Measurements from ENCODE around the gene PAX6. TPM values are rescaled to one million over a fixed set of nuclear protein-coding genes. Genes with fewer than 3 reads are reported as not detected.

PAX6 gene
- total and polyA plus RNA-seq, 7 donors: 0.34 to 0.46 TPM; not detected in 5

- no peak for DNase-seq
- intact Hi-C loops (cut with DNase I): no loop called here
- peaks cover 0 to 27% (median 23%) of the 10 kb centered on the region in 4 donors for H3K4me1 ChIP-seq
- TF ChIP-seq EP300 (IDR thresholded peaks at IDR 0.05) (no peak), CTCF (IDR thresholded peaks at IDR 0.05) (no peak), POLR2AphosphoS5 (IDR thresholded peaks at IDR 0.05) (no peak), POLR2A (IDR thresholded peaks at IDR 0.05) (no peak)
- peaks cover 69 to 100% (median 94%) of the 10 kb centered on the region in 3 donors for H3K27me3 ChIP-seq
- H3K4me3 ChIP-seq: no peak overlapping the region
- 4 to 7% methylated on average over 37 of the region's 37 CpGs for WGBS, 2 donors
- H3K36me3 ChIP-seq: no peaks in the 10 kb centered on the region
- no peak overlapping the region for H3K27ac ChIP-seq
- H3K9me3 ChIP-seq: no peaks in the 10 kb centered on the region
These were observed 14.8 kb upstream of the PAX6 start for GRCh38 chr11:31825838-31826484.

DNA sequence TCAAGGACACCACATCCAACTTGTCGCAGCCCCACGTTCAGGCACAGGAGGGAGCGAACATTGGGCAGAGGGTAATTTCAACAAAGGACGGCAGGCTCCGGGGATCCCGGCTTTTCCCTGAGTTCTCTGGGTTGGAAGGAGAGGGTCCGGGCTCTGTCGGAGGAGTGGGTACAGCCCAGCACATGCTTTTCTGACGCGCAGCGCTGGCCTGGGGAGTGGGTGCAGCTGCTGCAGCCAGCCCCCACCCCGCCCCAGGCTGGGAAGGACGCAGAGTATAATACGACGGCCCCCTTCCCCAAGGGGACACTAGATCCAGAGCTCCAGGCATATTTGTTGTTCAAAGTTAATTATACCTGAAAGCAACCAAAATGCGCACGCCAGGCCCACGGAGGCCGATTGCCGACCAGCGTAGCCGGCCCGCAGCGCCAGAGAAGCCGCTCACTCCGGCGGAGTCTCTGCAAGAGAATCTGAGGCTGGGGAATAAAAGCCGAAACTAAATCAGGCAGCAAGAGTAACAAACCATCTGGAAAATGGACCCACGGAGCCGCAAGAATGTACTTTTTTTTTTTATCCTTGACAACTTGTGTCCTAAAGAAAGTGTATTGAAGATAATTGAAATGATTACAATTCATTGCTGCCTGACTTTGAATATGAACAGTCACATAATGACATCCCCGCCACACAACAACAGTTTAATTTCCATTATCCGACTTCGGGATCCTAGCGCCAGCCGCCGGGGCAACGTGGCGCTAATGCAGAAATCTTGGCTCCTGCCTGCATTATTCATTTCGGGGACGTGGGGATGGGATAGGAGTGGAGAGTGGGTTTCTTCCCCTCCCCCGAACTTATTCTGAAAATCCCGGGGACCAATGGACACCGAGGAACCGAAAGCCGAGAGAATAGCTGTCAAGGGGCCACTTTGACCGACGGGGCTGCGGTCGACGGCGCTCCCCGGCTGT lies 14.0 kb upstream of the PAX6 start:
- Histone ChIP-seq H3K27me3 (peaks cover 77 to 100% (median 99%) of the 10 kb centered on the region in 3 donors), H3K27ac (no peak overlapping the region), H3K4me3 (no peak overlapping the region), H3K9me3 (no peaks in the 10 kb centered on the region), H3K4me1 (peaks cover 0 to 27% (median 23%) of the 10 kb centered on the region in 4 donors), H3K36me3 (no peaks in the 10 kb centered on the region)
- intact Hi-C loops (cut with DNase I): no loop called here
- 10 to 20% methylated on average over 52 of the region's 52 CpGs for WGBS, 2 donors
- DNase-seq: no peak
- TF ChIP-seq POLR2A (IDR thresholded peaks at IDR 0.05) (no peak), POLR2AphosphoS5 (IDR thresholded peaks at IDR 0.05) (no peak), CTCF (IDR thresholded peaks at IDR 0.05) (no peak), EP300 (IDR thresholded peaks at IDR 0.05) (no peak)

DNA sequence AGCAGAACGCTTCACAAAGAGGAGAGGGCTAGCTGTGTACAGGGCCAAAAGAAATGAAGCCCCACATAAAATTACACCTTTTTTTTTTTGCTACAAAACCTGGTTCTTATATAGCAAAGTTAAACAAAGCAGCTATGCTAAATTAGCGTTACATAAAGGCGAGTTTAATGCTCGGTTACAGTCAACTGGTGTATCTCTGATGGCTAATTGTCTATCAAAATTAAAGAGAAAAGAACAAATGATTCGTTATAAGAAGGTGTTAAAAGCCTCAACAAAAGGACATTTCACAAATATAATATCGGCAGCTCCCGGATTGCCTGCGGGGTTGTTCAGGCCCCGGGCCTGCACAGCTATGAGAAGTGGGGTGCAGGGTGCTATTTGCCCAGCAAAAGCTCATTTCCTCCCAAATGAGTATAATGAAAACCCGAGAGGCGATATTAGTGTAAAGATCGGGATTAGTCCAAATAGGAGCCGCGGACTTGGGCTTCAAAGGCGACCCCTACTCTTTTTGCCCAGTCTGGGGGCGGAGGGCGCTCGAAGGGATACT lies 13.3 kb upstream of the PAX6 start:
- Histone ChIP-seq H3K27me3 (peaks cover 83 to 100% (median 100%) of the 10 kb centered on the region in 3 donors), H3K27ac (no peak overlapping the region), H3K4me3 (no peak overlapping the region), H3K4me1 (peaks cover 0 to 27% (median 23%) of the 10 kb centered on the region in 4 donors), H3K9me3 (no peaks in the 10 kb centered on the region), H3K36me3 (no peaks in the 10 kb centered on the region)
- 10 to 14% methylated on average over 18 of the region's 18 CpGs for WGBS, 2 donors
- no peak for TF ChIP-seq EP300 (IDR thresholded peaks at IDR 0.05)
- TF ChIP-seq POLR2A (IDR thresholded peaks at IDR 0.05): no peak
- TF ChIP-seq POLR2AphosphoS5 (IDR thresholded peaks at IDR 0.05): no peak
- no peak for TF ChIP-seq CTCF (IDR thresholded peaks at IDR 0.05)
- DNase-seq: no peak
- intact Hi-C loops (cut with DNase I): no loop called here

DNA sequence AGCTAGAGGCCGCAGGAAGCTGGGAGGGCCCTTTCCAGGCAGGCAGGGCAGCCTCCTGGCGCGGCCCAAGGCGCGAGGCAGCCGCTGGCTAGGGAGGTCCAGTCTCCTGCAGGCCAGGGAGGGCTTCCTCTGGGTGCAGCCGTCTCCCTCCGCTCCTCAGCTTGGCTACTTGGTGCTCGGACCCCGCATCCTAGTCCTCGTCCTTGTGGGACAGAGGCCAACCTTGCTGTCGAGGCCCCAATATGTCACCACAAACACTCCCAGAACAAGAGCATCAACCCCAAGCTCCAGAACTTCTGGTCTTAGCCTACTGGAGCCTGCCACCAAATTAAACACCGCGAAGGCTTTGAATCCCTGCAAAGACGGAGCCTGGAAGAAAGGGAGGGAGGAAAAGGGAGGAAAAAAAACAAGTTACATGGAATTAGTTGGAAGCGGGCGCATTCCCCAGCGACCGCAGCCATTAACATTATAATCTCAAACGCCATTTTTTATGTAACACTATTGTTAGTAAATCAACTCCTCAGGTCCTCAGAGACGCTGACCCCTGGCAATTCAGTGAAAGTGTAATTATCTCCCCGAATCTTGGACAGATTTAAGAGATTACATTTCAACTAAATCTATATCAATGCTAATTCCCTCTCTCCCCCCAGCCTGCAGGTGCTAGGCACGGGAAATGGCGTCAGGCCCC lies 12.7 kb upstream of the PAX6 start:
- no peak for TF ChIP-seq EP300 (IDR thresholded peaks at IDR 0.05)
- no peak for TF ChIP-seq CTCF (IDR thresholded peaks at IDR 0.05)
- no peak overlapping the region for H3K4me3 ChIP-seq
- H3K36me3 ChIP-seq: no peaks in the 10 kb centered on the region
- intact Hi-C loops (cut with DNase I): no loop called here
- DNase-seq: no peak
- H3K27me3 ChIP-seq: peaks cover 83 to 100% (median 100%) of the 10 kb centered on the region in 3 donors
- H3K9me3 ChIP-seq: no peaks in the 10 kb centered on the region
- no peak overlapping the region for H3K27ac ChIP-seq
- peaks cover 0 to 27% (median 23%) of the 10 kb centered on the region in 4 donors for H3K4me1 ChIP-seq
- WGBS, 2 donors: 11 to 22% methylated on average over 24 of the region's 24 CpGs

Measured in sigmoid colon (tissue), 7 donors.